Stimulated activated CD4-positive, alpha-beta T cell treated with anti-CD3 and anti-CD28 coated beads, Interleukin-1b, Interleukin-23, amount 100 ng/mL, for 4 hours (primary cell): ENCODE results near the gene TIMM44.

Source experiments
- DNase-seq, 2 donors: peaks; one replicate each; pipeline ENCODE4 v3.0.0-alpha.2; 2020; ENCODE audit warnings: low read depth in 2 of 2

The TIMM44 gene

DNA sequence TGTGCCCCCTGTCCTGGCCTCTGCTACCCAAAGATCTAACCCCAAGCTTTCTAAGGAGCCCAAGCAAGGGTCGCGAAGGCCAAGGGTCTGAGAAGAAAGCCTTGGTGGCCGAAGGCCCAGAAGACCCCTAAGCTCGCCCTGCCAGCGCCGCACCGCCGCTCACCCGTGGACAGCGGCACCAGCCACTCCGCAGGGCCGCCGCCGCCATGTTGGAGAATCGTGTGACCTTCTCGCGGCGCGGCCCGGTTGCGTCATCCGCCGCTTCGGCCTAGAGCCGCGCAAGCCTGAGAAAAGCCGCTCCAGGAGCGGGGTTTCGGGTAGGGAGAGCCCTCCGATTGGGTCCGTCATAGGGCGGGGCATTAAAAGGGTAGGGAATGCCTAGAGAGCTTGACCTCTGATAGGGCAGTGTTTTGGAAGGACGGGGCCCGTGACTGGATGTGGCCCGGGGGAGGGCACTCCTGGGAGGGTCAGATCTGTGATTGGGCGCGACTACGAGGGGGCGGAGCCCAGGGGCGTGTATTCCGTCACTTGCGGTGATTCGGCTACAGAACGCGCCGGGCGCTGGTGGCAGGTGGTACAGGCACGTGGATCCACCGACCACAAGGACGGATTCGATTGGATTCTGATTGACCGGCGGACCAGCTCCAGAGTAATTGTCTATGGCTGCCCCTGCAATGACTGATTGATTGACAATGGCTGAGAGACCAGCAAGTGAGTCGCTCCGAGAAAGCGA is at the start of gene TIMM44:
TIMM44 (minus strand) TSS at position 223 of the 733 bp plus-strand sequence; CDS start at position 208, 15 bp downstream.
- DNase-seq = peak; percentile 96 to 97

GRCh38 chr19:7992575-7992974 is 49.1 kb upstream of the TIMM44 start:
- no peak for DNase-seq

- DNase-seq = no peak
Observed at GRCh38 chr19:7989071-7989575, 45.7 kb upstream of the TIMM44 start.

DNA sequence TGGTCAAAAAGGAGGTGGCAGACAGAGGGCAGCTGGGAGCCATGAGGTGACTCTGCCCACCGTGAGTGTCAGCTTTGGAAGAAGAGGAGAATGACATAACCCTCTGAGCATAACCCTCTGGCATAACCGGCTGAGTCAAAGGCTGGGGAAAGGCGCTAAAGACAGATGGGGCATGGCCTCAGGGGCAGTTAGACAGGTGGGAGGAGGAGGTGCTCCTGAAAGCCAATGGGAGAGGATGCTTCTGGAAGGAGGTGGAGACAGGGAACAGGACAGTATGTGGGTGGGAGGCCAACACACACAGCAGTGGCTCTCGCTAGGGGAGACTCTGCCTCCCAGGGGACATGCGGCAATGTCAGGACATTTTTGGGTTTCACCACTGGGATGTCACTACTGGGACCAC is 44.8 kb upstream of the TIMM44 start:
- DNase-seq = no peak

DNA sequence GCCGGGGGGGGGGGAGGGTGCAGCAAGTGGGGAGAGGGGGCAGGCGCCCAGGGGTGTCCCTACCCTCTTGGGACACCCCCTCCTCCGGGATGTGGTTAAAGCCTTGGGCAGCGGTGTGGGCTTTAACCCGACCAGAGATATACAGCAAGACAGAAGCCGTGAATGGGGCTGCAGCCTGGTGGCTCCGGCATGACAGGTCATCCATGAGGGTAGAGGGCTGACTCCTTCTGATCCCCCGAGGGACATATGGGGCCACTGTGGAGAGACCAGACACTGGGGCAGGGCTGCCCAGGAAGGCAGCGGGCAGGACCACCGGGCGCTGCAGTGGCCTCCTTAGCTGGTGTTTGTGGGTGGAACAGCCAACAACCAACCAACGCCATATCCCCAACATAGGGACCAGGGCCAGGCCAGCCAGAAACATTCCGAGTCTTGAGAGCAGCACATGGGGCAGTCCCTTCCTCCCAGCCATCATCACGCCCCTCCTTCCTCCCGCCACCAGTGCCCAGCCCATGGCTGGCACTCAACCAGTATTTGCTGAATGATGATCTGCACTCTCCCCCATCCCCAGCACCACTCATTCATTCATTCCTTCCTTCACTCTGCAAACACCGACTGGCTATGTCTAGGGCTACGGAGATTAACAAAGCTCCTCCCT is 43.8 kb upstream of the TIMM44 start:
- DNase-seq = no peak

DNA sequence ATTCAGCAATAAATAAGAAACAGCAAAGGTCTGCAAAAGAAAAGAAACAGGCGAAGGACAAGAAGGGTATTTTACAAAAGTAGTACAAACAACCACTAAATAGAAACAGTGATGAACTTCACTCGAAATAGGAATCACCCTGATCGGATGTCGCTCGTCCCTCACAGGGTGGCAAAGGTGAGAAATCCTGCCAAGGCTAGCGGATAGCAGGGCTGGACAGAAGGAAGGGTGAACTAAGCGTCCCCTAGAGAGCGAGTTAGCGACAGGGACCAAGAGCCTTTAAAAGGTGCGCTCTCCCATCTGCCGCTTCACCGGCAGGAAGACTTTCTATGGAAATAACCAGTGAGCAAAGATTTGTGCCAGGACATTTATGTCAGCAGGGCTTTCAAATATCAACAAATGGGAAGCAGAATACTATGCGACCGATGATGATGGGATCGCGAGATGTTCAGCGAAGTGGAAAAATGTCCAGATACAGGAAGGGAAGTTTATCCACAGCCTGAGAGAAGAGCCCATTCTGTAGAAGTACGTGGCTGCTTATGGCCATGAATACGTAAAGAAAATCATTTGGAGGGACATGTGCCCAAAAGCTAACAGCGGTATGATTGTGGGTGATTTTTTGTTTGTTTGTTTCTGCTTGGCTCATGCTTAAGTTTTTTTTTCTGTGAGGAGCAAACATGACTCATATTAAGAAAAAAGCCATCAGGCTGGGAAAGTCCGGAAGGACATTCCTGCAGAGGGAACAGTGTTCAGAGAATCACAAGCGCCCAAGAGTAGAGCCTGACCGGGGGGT is 43.1 kb upstream of the TIMM44 start:
- DNase-seq = no peak

GRCh38 chr19:7985481-7985911 is 42.0 kb upstream of the TIMM44 start:
- DNase-seq = no peak

- no peak for DNase-seq
Observed at GRCh38 chr19:7983995-7984837, 40.8 kb upstream of the TIMM44 start.

- DNase-seq = no peak
Observed at GRCh38 chr19:7983286-7983950, 40.0 kb upstream of the TIMM44 start.

DNA sequence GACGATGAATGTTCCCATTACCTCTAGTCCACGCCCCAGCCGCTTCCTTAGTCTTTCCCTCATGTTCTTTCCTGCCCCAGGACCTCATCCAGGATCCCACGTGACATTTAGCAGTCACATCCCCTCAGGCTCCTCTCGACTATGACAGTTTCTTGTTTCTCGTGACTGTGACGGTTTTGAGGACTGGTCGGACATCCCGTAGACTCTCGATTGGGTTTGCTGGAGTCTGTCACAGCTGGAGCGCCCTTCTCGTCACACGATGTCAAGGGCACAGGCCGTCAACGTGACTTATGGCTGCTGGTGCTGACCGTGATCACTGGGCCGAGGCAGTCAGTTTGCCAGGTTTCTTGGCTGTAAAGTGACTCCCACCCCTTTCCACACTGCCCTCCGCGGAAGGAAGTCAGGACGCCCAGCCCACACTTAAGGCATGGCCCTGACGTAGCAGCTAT is 39.2 kb upstream of the TIMM44 start:
- DNase-seq = no peak

DNA sequence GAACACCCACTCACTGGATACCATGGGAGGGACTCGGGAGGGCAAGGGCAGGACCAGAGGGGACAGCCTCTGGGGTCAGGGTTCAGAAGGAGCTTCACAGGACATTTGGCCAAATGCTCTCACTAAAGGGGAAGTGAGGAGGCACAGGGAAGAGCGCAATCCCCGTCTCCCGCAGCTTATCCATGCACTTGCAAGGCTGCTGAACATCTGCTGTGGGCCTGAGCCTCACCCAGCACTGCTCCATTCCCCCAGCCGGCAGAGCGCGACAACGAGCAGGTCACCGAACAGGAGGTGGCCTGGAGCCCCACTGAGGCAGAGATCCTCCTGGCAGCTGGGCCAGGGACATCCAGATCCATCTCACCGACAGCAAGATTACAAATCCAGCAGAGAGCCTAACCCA is 38.6 kb upstream of the TIMM44 start:
- no peak for DNase-seq

GRCh38 chr19:7981661-7982060 is 38.2 kb upstream of the TIMM44 start:
- DNase-seq = no peak

DNA sequence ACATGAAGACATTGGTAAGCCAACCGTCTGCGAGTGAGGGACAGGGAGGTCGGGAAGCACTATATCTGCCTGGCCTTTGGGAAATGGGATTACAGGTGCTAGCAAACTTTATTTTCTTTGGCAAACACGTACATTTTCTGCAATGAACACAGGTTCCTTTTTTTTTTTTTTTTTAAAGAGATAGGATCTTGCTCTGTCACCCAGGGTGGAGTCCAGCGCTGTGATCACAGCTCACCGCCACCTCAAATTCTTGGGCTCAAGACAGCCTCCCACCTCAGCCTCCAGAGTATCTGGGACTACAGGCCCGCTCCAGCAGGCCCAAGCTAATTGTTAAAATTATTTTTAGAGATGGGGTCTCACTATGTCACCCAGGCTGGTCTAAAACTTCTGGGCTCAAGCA is 37.7 kb upstream of the TIMM44 start:
- no peak for DNase-seq

GRCh38 chr19:7980635-7981121 is 37.2 kb upstream of the TIMM44 start:
- no peak for DNase-seq

DNA sequence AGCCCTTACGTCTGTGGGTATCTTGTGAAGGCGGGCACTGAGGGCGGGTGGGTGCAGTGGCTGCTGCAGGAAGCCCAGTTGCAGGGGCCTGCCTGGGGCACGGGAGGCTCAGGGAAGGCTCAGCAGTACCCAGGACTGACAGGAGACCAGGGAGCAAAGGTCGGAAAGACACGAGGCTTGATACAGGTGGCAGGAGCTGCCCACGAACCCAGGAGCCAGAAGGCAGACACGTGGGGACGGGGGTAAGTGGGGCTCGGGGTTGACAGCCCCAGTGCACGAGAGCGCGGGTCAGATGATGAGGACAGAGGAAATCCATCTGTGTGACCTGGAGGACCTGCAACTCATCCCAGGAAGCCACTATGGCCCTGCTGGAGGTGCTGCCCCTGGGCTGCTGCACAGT is 36.7 kb upstream of the TIMM44 start:
- DNase-seq = no peak

GRCh38 chr19:7979559-7979958 is 36.1 kb upstream of the TIMM44 start:
- DNase-seq = no peak

DNA sequence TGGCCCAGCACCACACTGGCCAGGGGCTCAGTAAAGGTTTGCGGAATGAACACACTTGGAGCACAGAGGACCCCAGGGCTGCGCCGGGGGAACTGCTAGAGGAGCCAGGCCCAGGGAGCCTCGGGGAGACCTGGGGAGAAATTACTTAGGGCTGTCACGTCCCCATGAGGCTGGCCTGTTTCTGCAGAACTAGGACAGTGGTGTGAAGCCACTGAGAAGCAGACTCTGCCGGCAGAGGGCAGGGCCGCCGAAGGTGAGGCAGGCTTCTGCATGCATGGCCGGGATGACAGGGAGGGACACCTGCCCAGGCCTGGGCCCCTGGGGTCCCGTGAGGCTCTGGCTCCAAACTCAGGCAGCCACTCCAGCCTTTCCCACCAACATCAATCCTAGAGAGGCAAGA is 35.5 kb upstream of the TIMM44 start:
- DNase-seq = no peak

GRCh38 chr19:7978179-7978825 is 34.8 kb upstream of the TIMM44 start:
- no peak for DNase-seq

GRCh38 chr19:7977723-7978040 is 34.2 kb upstream of the TIMM44 start:
- DNase-seq = no peak

- no peak for DNase-seq
Observed at GRCh38 chr19:7977021-7977722, 33.7 kb upstream of the TIMM44 start.
